Caco-2 (cell line): Measurements from ENCODE around the gene PTPRG. TPM values are rescaled to one million over a fixed set of nuclear protein-coding genes. Genes with fewer than 3 reads are reported as not detected.

ENCODE experiments used
- BruUV-seq: library from RNA; stranded (reverse); fragments of 400-500 nt; replicated peaks from 2 replicates; lab custom pipeline; 2021; lab: Mats Ljungman, UMichigan
- CTCF ChIA-PET: fragments of 300-600 bp; sonication (Branson Sonifier 250); formaldehyde crosslinking; loops from one replicate; lab custom pipeline; 2022; ENCODE audit warnings: antibody characterized with exemption; lab: Charles Lee
- POLR2A ChIA-PET: fragments of 300-600 bp; sonication (Branson Sonifier 250); formaldehyde crosslinking; loops from one replicate; lab custom pipeline; 2022; ENCODE audit warnings: antibody characterized with exemption; lab: Charles Lee
- DNase-seq, 2 experiments: peaks; one replicate each; pipeline versions ENCODE4 v3.0.0 to v3.0.0-alpha.2; 2020 to 2022
- H3K27me3 ChIP-seq: replicated peaks from 2 replicates; pipeline ENCODE4 v1.6.0; 2011; ENCODE audit warnings: low read length; ENCODE audit not compliant: control insufficient read depth, insufficient read depth
- H3K36me3 ChIP-seq: 2 replicates; pipeline ENCODE4 v1.5.1; 2011; ENCODE audit warnings: low read length; ENCODE audit not compliant: control insufficient read depth, insufficient read depth
- H3K4me1 ChIP-seq: fragments of 250-450 bp; sonication (Bioruptor Pico); 2 replicates; pipeline ENCODE4 v1.5.1; 2020; ENCODE audit warnings: mild to moderate bottlenecking
- H3K4me3 ChIP-seq: 2 replicates; pipeline ENCODE4 v1.5.1; 2011; ENCODE audit warnings: low read depth, mild to moderate bottlenecking, control low read depth, low read length
- H3K9me3 ChIP-seq: fragments of 250-450 bp; sonication (Bioruptor Pico); 2 replicates; pipeline ENCODE4 v1.5.1; 2020; ENCODE audit warnings: mild to moderate bottlenecking, moderate library complexity
- H3K27ac Mint-ChIP-seq: one replicate; pipeline ENCODE4 v1.8.0; 2022; ENCODE audit warnings: mixed read lengths; ENCODE audit not compliant: unreplicated experiment
- H3K27me3 Mint-ChIP-seq: one replicate; pipeline ENCODE4 v1.8.0; 2022; ENCODE audit warnings: mixed read lengths; ENCODE audit not compliant: insufficient read depth, unreplicated experiment
- H3K36me3 Mint-ChIP-seq: one replicate; pipeline ENCODE4 v1.8.0; 2022; ENCODE audit warnings: mild to moderate bottlenecking, mixed read lengths; ENCODE audit not compliant: insufficient read depth, unreplicated experiment
- H3K4me1 Mint-ChIP-seq: one replicate; pipeline ENCODE4 v1.8.0; 2022; ENCODE audit warnings: low read depth, mixed read lengths; ENCODE audit not compliant: unreplicated experiment
- H3K4me3 Mint-ChIP-seq: one replicate; pipeline ENCODE4 v1.8.0; 2022; ENCODE audit warnings: mild to moderate bottlenecking, moderate library complexity, mixed read lengths; ENCODE audit not compliant: unreplicated experiment
- H3K9me3 Mint-ChIP-seq: one replicate; pipeline ENCODE4 v1.8.0; 2022; ENCODE audit warnings: mixed read lengths; ENCODE audit not compliant: unreplicated experiment
- intact Hi-C: fragments of 100-400 bp; cut with micrococcal nuclease; formaldehyde crosslinking; loops from one replicate; pipeline ENCODE4 v1.10.0; 2022; ENCODE audit not compliant: unreplicated experiment
- total RNA-seq: library from RNA; stranded (reverse); gene quantifications from 2 replicates; pipeline ENCODE4 v1.2.3, GENCODE V29; 2022
- TF ChIP-seq, protein P1 (sequence below), 2 experiments: fragments of 200-600 bp in 1 of 2; IDR thresholded peaks; 1 replicate in 1 of 2; 2 replicates in 1 of 2; pipeline versions ENCODE4 v1.5.1 to v1.8.0; 2011 to 2022; ENCODE audit warnings: antibody characterized with exemption in 1 of 2, control low read depth in 1 of 2, inconsistent platforms in 1 of 2, low read depth in 1 of 2, low read length in 1 of 2, mild to moderate bottlenecking in 1 of 2, moderate library complexity in 1 of 2; ENCODE audit not compliant: insufficient read depth in 1 of 2, severe bottlenecking in 1 of 2, unreplicated experiment in 1 of 2

The PTPRG gene
- total RNA-seq, 1 experiment from 2014 or later = 46.4 TPM

DNA sequence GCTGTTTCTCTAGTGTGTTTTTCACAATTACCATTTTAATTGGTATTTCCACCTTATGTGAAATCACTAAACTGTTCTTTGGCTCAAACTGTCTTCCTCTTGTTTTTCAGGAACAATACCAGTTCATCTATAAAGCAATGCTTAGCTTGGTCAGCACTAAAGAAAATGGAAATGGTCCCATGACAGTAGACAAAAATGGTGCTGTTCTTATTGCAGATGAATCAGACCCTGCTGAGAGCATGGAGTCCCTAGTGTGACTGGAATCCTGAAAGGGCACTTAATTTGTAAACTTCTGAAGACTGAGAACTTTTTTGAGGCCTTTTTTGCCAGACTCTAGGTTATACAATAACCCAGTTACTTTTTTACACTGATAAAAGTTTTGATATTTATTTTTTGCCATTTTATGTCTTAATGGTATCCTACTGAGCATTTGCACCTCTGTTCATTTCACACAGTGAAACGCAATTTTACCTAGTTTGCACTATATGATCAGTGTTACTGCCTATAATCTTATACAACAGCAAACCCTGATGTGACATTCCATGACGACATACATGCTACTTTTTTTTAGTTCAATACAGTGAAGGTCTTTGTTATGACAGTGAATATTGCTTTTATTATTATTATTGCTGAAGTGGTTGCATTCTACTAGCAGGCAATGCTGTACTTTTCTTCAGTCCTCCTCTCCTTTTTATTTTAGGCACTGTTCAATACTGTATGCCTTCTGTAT, 731.8 kb downstream of the PTPRG start:
- Histone ChIP-seq H3K4me1 (no peaks in the 10 kb centered on the region), H3K27me3 (no peaks in the 10 kb centered on the region), H3K4me3 (no peak overlapping the region), H3K9me3 (no peaks in the 10 kb centered on the region), H3K36me3 (no peaks in the 10 kb centered on the region)
- H3K4me1 Mint-ChIP-seq = no peaks in the 10 kb centered on the region
- intact Hi-C loops = no loop called here
- H3K27me3 Mint-ChIP-seq = no peaks in the 10 kb centered on the region
- no peak for DNase-seq
- no peak overlapping the region for H3K4me3 Mint-ChIP-seq
- H3K9me3 Mint-ChIP-seq = no peaks in the 10 kb centered on the region
- ChIA-PET CTCF (no interaction called here), POLR2A (no interaction called here)
- H3K36me3 Mint-ChIP-seq = peaks cover under 1% of the 10 kb centered on the region
- TF ChIP-seq, protein P1, sequence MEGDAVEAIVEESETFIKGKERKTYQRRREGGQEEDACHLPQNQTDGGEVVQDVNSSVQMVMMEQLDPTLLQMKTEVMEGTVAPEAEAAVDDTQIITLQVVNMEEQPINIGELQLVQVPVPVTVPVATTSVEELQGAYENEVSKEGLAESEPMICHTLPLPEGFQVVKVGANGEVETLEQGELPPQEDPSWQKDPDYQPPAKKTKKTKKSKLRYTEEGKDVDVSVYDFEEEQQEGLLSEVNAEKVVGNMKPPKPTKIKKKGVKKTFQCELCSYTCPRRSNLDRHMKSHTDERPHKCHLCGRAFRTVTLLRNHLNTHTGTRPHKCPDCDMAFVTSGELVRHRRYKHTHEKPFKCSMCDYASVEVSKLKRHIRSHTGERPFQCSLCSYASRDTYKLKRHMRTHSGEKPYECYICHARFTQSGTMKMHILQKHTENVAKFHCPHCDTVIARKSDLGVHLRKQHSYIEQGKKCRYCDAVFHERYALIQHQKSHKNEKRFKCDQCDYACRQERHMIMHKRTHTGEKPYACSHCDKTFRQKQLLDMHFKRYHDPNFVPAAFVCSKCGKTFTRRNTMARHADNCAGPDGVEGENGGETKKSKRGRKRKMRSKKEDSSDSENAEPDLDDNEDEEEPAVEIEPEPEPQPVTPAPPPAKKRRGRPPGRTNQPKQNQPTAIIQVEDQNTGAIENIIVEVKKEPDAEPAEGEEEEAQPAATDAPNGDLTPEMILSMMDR (IDR thresholded peaks at IDR 0.05; ENCODE audit: insufficient read depth in 1 of 2, low read depth in 1 of 2, low read length in 1 of 2, severe bottlenecking in 1 of 2, unreplicated experiment in 1 of 2) = no peak
- no TSS peak for BruUV-seq
- H3K27ac Mint-ChIP-seq = no peak overlapping the region

DNA sequence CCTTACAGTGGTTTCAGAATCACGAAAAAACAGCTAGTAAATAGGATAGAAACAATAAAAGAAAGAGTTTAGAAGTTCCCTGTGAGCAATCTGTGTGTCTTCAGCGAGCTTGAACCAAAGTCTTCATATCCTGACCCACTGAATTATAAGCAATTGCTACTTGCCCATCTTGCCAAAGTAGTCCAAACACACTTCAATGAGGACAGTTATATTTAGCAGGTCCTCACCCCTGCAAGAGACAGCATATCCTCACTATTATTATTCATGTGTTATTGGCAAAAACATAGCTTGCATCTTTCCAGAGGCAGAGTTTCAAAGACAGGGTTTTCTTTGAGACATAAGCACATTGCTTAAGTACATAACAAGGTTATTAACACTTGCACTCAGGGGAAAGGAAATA, 734.2 kb downstream of the PTPRG start:
- ChIA-PET POLR2A (no interaction called here), CTCF (no interaction called here)
- TF ChIP-seq, protein P1 (IDR thresholded peaks at IDR 0.05; ENCODE audit: insufficient read depth in 1 of 2, low read depth in 1 of 2, low read length in 1 of 2, severe bottlenecking in 1 of 2, unreplicated experiment in 1 of 2) = no peak
- Mint-ChIP-seq H3K9me3 (peaks cover 4% of the 10 kb centered on the region), H3K27ac (no peak overlapping the region), H3K36me3 (peaks cover 4% of the 10 kb centered on the region), H3K4me3 (no peak overlapping the region), H3K4me1 (no peaks in the 10 kb centered on the region), H3K27me3 (no peaks in the 10 kb centered on the region)
- intact Hi-C loops = no loop called here
- Histone ChIP-seq H3K4me1 (no peaks in the 10 kb centered on the region), H3K36me3 (no peaks in the 10 kb centered on the region), H3K9me3 (no peaks in the 10 kb centered on the region), H3K4me3 (no peak overlapping the region), H3K27me3 (no peaks in the 10 kb centered on the region)
- BruUV-seq = no TSS peak
- DNase-seq = no peak

DNA sequence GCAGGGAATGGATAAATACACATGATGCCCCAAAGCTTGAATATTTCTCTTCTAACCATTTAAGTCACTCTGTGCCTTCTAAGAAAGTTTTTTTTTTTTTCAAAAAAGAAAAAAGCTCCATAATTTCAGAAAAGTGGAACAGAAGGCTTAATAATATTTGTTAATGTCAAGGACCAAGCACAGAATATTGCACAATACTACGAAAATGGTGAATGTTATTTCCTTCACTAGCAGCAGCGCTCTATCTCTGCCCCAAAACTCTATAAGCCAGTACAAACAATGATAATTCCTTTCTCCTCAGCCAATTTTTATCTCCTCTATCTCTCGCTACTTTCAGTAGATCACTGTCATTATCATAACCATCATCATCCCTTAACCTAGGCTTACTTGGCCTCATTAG, 739.2 kb downstream of the PTPRG start:
- no peaks in the 10 kb centered on the region for H3K9me3 ChIP-seq
- no peak overlapping the region for H3K4me3 ChIP-seq
- H3K27me3 ChIP-seq = no peaks in the 10 kb centered on the region
- Mint-ChIP-seq H3K27me3 (no peaks in the 10 kb centered on the region), H3K36me3 (peaks cover 4% of the 10 kb centered on the region), H3K4me1 (no peaks in the 10 kb centered on the region), H3K4me3 (no peak overlapping the region), H3K9me3 (peaks cover 30% of the 10 kb centered on the region), H3K27ac (no peak overlapping the region)
- H3K4me1 ChIP-seq = no peaks in the 10 kb centered on the region
- POLR2A ChIA-PET = no interaction called here
- no peak for DNase-seq
- CTCF ChIA-PET = no interaction called here
- TF ChIP-seq, protein P1 (IDR thresholded peaks at IDR 0.05; ENCODE audit: insufficient read depth in 1 of 2, low read depth in 1 of 2, low read length in 1 of 2, severe bottlenecking in 1 of 2, unreplicated experiment in 1 of 2) = no peak
- no TSS peak for BruUV-seq
- H3K36me3 ChIP-seq = no peaks in the 10 kb centered on the region
- intact Hi-C loops = no loop called here
